HK-2 (cell line): ENCODE data around the gene FEM1B.

Experiments used
- DNase-seq: peaks from one replicate; pipeline ENCODE4 v3.0.0-alpha.2; 2018; ENCODE audit not compliant: unreplicated experiment

FEM1B gene

GRCh38 chr15:68325726-68326125 is 48.2 kb downstream of the FEM1B start:
- DNase-seq = no peak

GRCh38 chr15:68326711-68327354 is 49.3 kb downstream of the FEM1B start:
- no peak for DNase-seq

GRCh38 chr15:68328443-68328842 is 50.9 kb downstream of the FEM1B start:
- DNase-seq = no peak

- DNase-seq = no peak
These were observed 51.4 kb downstream of the FEM1B start for GRCh38 chr15:68328964-68329363.

GRCh38 chr15:68330416-68330815 is 52.9 kb downstream of the FEM1B start:
- no peak for DNase-seq

GRCh38 chr15:68330901-68331300 is 53.4 kb downstream of the FEM1B start:
- no peak for DNase-seq

GRCh38 chr15:68332266-68332665 is 54.7 kb downstream of the FEM1B start:
- DNase-seq = no peak

- DNase-seq = peak; percentile 9
These were observed 56.4 kb downstream of the FEM1B start for GRCh38 chr15:68333775-68334470.

- no peak for DNase-seq
These were observed 57.1 kb downstream of the FEM1B start for GRCh38 chr15:68334661-68335124.

- DNase-seq = no peak
These were observed 57.7 kb downstream of the FEM1B start for GRCh38 chr15:68335251-68335650.

- no peak for DNase-seq
These were observed 58.1 kb downstream of the FEM1B start for GRCh38 chr15:68335655-68336054.

- no peak for DNase-seq
These were observed 59.0 kb downstream of the FEM1B start for GRCh38 chr15:68336516-68336915.

- no peak for DNase-seq
These were observed 60.3 kb downstream of the FEM1B start for GRCh38 chr15:68337826-68338225.

GRCh38 chr15:68339481-68339880 is 61.9 kb downstream of the FEM1B start:
- no peak for DNase-seq

- no peak for DNase-seq
These were observed 63.5 kb downstream of the FEM1B start for GRCh38 chr15:68340726-68341671.

GRCh38 chr15:68341760-68342725 is 64.5 kb downstream of the FEM1B start:
- DNase-seq = no peak

- DNase-seq = no peak
These were observed 66.2 kb downstream of the FEM1B start for GRCh38 chr15:68343579-68344225.

GRCh38 chr15:68344600-68344999 is 67.1 kb downstream of the FEM1B start:
- no peak for DNase-seq
